KMS-11 (cell line): ENCODE data around the gene MAP3K20.
"Not testable (repeated sequence)": the region's sequence is repeated elsewhere in the genome, so short reads cannot be mapped to it uniquely, and the experiment has no call there.

ENCODE experiments used
- H2AFZ ChIP-seq: fragments of 200-600 bp; sonication (generic); 2 replicates; pipeline ENCODE4 v1.6.1; 2016; ENCODE audit warnings: antibody characterized with exemption, mixed run types, low read depth
- H3K27ac ChIP-seq: fragments of 200-600 bp; sonication (generic); 2 replicates; pipeline ENCODE4 v1.6.1; 2016; ENCODE audit warnings: mild to moderate bottlenecking, mixed run types
- H3K27me3 ChIP-seq: fragments of 200-600 bp; sonication (generic); 2 replicates; pipeline ENCODE4 v1.6.1; 2017; ENCODE audit warnings: mild to moderate bottlenecking, low read depth, mixed run types, moderate library complexity; ENCODE audit not compliant: insufficient read depth
- H3K36me3 ChIP-seq: fragments of 200-600 bp; sonication (generic); 2 replicates; pipeline ENCODE4 v1.6.1; 2017; ENCODE audit warnings: mild to moderate bottlenecking, mixed run types; ENCODE audit not compliant: insufficient read depth
- H3K4me1 ChIP-seq: fragments of 200-600 bp; sonication (generic); 2 replicates; pipeline ENCODE4 v1.6.1; 2016; ENCODE audit warnings: mild to moderate bottlenecking, low read depth, mixed run types; ENCODE audit not compliant: poor library complexity, severe bottlenecking
- H3K4me2 ChIP-seq: fragments of 200-600 bp; sonication (generic); 2 replicates; pipeline ENCODE4 v1.7.0; 2016; ENCODE audit warnings: mild to moderate bottlenecking, mixed run types
- H3K4me3 ChIP-seq: fragments of 200-600 bp; sonication (generic); IDR thresholded peaks from 2 replicates; pipeline ENCODE4 v1.6.1; 2017; ENCODE audit warnings: low read depth, low read length, mixed read lengths; ENCODE audit not compliant: insufficient read depth
- H3K79me2 ChIP-seq: fragments of 200-600 bp; sonication (generic); 2 replicates; pipeline ENCODE4 v1.6.1; 2016; ENCODE audit warnings: low read depth, mixed run types; ENCODE audit not compliant: insufficient read depth
- H3K9ac ChIP-seq: fragments of 200-600 bp; sonication (generic); 2 replicates; pipeline ENCODE4 v1.6.1; 2016; ENCODE audit warnings: mild to moderate bottlenecking, mixed run types
- H4K20me1 ChIP-seq: fragments of 200-600 bp; sonication (generic); 2 replicates; pipeline ENCODE4 v1.6.1; 2016; ENCODE audit warnings: mild to moderate bottlenecking, mixed run types; ENCODE audit not compliant: insufficient read depth
- CTCF ChIP-seq: fragments of 200-600 bp; sonication (generic); conservative IDR thresholded peaks from 2 replicates; pipeline ENCODE4 v1.6.1; 2017; ENCODE audit warnings: low read depth, mild to moderate bottlenecking, antibody characterized with exemption, low read length, moderate library complexity, mixed read lengths

Gene MAP3K20

GRCh38 chr2:173272849-173273248 lies 197.2 kb downstream of the MAP3K20 start:
- Histone ChIP-seq H3K27me3 (no peaks in the 10 kb centered on the region), H2AFZ (no peak overlapping the region), H3K4me3 (no peak overlapping the region), H3K27ac (no peak overlapping the region), H3K9ac (no peak overlapping the region), H3K36me3 (no peaks in the 10 kb centered on the region), H3K4me2 (no peak overlapping the region), H3K4me1 (no peaks in the 10 kb centered on the region), H3K79me2 (no peaks in the 10 kb centered on the region), H4K20me1 (no peaks in the 10 kb centered on the region)
- TF ChIP-seq CTCF: no peak

- no peaks in the 10 kb centered on the region for H3K4me1 ChIP-seq
- no peak for TF ChIP-seq CTCF
- no peak overlapping the region for H3K4me2 ChIP-seq
- no peaks in the 10 kb centered on the region for H3K27me3 ChIP-seq
- H2AFZ ChIP-seq: no peak overlapping the region
- H3K9ac ChIP-seq: no peak overlapping the region
- no peak overlapping the region for H3K4me3 ChIP-seq
- H3K79me2 ChIP-seq: no peaks in the 10 kb centered on the region
- H3K36me3 ChIP-seq: no peaks in the 10 kb centered on the region
- no peak overlapping the region for H3K27ac ChIP-seq
- H4K20me1 ChIP-seq: no peaks in the 10 kb centered on the region
Measured at GRCh38 chr2:173278794-173279526, 203.3 kb downstream of the MAP3K20 start.

GRCh38 chr2:173279527-173279868 lies 203.9 kb downstream of the MAP3K20 start:
- TF ChIP-seq CTCF: no peak
- Histone ChIP-seq H2AFZ (no peak overlapping the region), H3K27me3 (no peaks in the 10 kb centered on the region), H3K9ac (no peak overlapping the region), H3K4me3 (no peak overlapping the region), H3K36me3 (no peaks in the 10 kb centered on the region), H3K79me2 (no peaks in the 10 kb centered on the region), H3K4me2 (no peak overlapping the region), H4K20me1 (no peaks in the 10 kb centered on the region), H3K4me1 (no peaks in the 10 kb centered on the region), H3K27ac (no peak overlapping the region)

GRCh38 chr2:173280853-173281252 lies 205.2 kb downstream of the MAP3K20 start:
- Histone ChIP-seq H3K36me3 (no peaks in the 10 kb centered on the region), H3K9ac (no peak overlapping the region), H3K4me1 (no peaks in the 10 kb centered on the region), H3K79me2 (no peaks in the 10 kb centered on the region), H3K4me2 (no peak overlapping the region), H2AFZ (no peak overlapping the region), H3K4me3 (no peak overlapping the region), H4K20me1 (no peaks in the 10 kb centered on the region), H3K27me3 (no peaks in the 10 kb centered on the region), H3K27ac (no peak overlapping the region)
- no peak for TF ChIP-seq CTCF

GRCh38 chr2:173281898-173282297 lies 206.3 kb downstream of the MAP3K20 start:
- not testable (repeated sequence) for H3K79me2 ChIP-seq, H3K4me3 ChIP-seq, H3K4me2 ChIP-seq, H3K9ac ChIP-seq, H4K20me1 ChIP-seq, H3K36me3 ChIP-seq, H3K27ac ChIP-seq, H2AFZ ChIP-seq, H3K4me1 ChIP-seq, H3K27me3 ChIP-seq
